ENCODE results near the gene CITED4. TPM values are rescaled to one million over a fixed set of nuclear protein-coding genes. Genes with fewer than 3 reads are reported as not detected.
A peak's percentile ranks its signal among the peaks of the same experiment; 100 is the strongest.

The CITED4 gene
- total and polyA plus RNA-seq, 9 of the 15 experiments (the other 6 are each of a cell fraction or from before 2014, with no cell fraction given): 0.11 to 1.2 (median 0.17) TPM; not detected in 2

- no peak for TF ChIP-seq SREBF1 (IDR thresholded peaks at IDR 0.05; ENCODE audit: borderline replicate concordance, low read depth, low read length)
- peak; percentile 53; the same call in 1 of the 2 replicates for TF ChIP-seq ESRRA (IDR thresholded peaks at IDR 0.05; ENCODE audit: borderline replicate concordance, low read depth)
- TF ChIP-seq DACH1 (IDR thresholded peaks at IDR 0.05; ENCODE audit: partially characterized antibody): peak; percentile 16
- no peak for TF ChIP-seq ZFP30 (CRISPR knock-in tag; IDR thresholded peaks at IDR 0.05; ENCODE audit: borderline replicate concordance)
- TF ChIP-seq SLC30A9 (CRISPR knock-in tag; IDR thresholded peaks at IDR 0.05): no peak
- peak; percentile 92 for TF ChIP-seq STAG1 (CRISPR knock-in tag; IDR thresholded peaks at IDR 0.05; ENCODE audit: borderline replicate concordance)
- 0 out of 2 replicates have a peak, but pooled peaks have one; percentile 33 for TF ChIP-seq DNMT1 (IDR thresholded peaks at IDR 0.05)
- TF ChIP-seq E2F6 (IDR thresholded peaks at IDR 0.05; ENCODE audit: borderline replicate concordance in 1 of 2, extremely low read depth in 1 of 2, insufficient read depth in 1 of 2, insufficient read length in 1 of 2, low read depth in 1 of 2, low read length in 1 of 2, poor library complexity in 1 of 2, severe bottlenecking in 1 of 2): no peak
- TF ChIP-seq ZNF277 (CRISPR knock-in tag; IDR thresholded peaks at IDR 0.05; ENCODE audit: borderline replicate concordance): no peak
- TF ChIP-seq CC2D1A (IDR thresholded peaks at IDR 0.05): peak; percentile 71
- no peak for TF ChIP-seq NFATC3 (IDR thresholded peaks at IDR 0.05)
- TF ChIP-seq GABPA (tag; conservative IDR thresholded peaks at IDR 0.05; ENCODE audit: low read depth): no peak
- no peak for TF ChIP-seq PCBP2 (IDR thresholded peaks at IDR 0.05; ENCODE audit: low read depth, low read length, poor library complexity, severe bottlenecking)
- TF ChIP-seq ARID2 (IDR thresholded peaks at IDR 0.05): peak; percentile 85
- TF ChIP-seq HDAC8 (tag; IDR thresholded peaks at IDR 0.05): no peak
- TF ChIP-seq THAP12 (CRISPR knock-in tag; IDR thresholded peaks at IDR 0.05): no peak
- TF ChIP-seq ZKSCAN1 (IDR thresholded peaks at IDR 0.05; ENCODE audit: low read depth, low read length): 0 out of 2 replicates have a peak, but pooled peaks have one; percentile 13
- no peak for TF ChIP-seq KDM2B (CRISPR knock-in tag; IDR thresholded peaks at IDR 0.05)
- TF ChIP-seq ZNF253 (CRISPR knock-in tag; conservative IDR thresholded peaks at IDR 0.05): no peak
- no peak for TF ChIP-seq TRIM24 (IDR thresholded peaks at IDR 0.05)
- TF ChIP-seq GTF2E2 (tag; IDR thresholded peaks at IDR 0.05): no peak
- TF ChIP-seq HMGXB4 (CRISPR knock-in tag; IDR thresholded peaks at IDR 0.05): no peak
- no peak for TF ChIP-seq HOXB6 (CRISPR knock-in tag; IDR thresholded peaks at IDR 0.05; ENCODE audit: borderline replicate concordance)
These were observed 13.5 kb downstream of the CITED4 start (continued) for GRCh38 chr1:40848530-40849189.

Data from K562 (cell line).